Measurements from ENCODE around the gene ATG4B.

GRCh38 chr2:241603686-241604085, 33.8 kb upstream of the ATG4B start:
- TF ChIP-seq CTCF (IDR thresholded peaks at IDR 0.05) (no peak), POLR2A (IDR thresholded peaks at IDR 0.05; ENCODE audit: low read depth) (no peak), EP300 (IDR thresholded peaks at IDR 0.05) (no peak)

Measured in esophagus muscularis mucosa (tissue), 4 donors.